GM23248 (cell line): ENCODE results near the gene PDSS2. TPM values are rescaled to one million over a fixed set of nuclear protein-coding genes. Genes with fewer than 3 reads are reported as not detected.

Experiments used
- DNase-seq: peaks from one replicate; pipeline ENCODE4 v3.0.0-alpha.2; 2015
- H2AFZ ChIP-seq: fragments of 200-600 bp; sonication (generic); 2 replicates; pipeline ENCODE4 v1.6.1; 2016; ENCODE audit warnings: antibody characterized with exemption
- H3F3A ChIP-seq: fragments of 200-600 bp; sonication (generic); 2 replicates; pipeline ENCODE4 v1.6.1; 2016; ENCODE audit warnings: mild to moderate bottlenecking, antibody characterized with exemption, mixed run types; ENCODE audit not compliant: insufficient read depth
- H3K27ac ChIP-seq: fragments of 200-600 bp; sonication (generic); 2 replicates; pipeline ENCODE4 v1.5.1; 2016; ENCODE audit warnings: mild to moderate bottlenecking
- H3K27me3 ChIP-seq: fragments of 200-600 bp; sonication (generic); replicated peaks from 2 replicates; pipeline ENCODE4 v1.6.1; 2016; ENCODE audit warnings: mild to moderate bottlenecking; ENCODE audit not compliant: insufficient read depth
- H3K36me3 ChIP-seq: fragments of 200-600 bp; sonication (generic); 2 replicates; pipeline ENCODE4 v1.6.1; 2016; ENCODE audit warnings: low read depth, mild to moderate bottlenecking
- H3K4me1 ChIP-seq: fragments of 200-600 bp; sonication (generic); 2 replicates; pipeline ENCODE4 v1.6.1; 2016; ENCODE audit warnings: mild to moderate bottlenecking; ENCODE audit not compliant: insufficient read depth
- H3K4me2 ChIP-seq: fragments of 200-600 bp; sonication (generic); one replicate; pipeline ENCODE4 v1.6.1; 2016; ENCODE audit warnings: mild to moderate bottlenecking; ENCODE audit not compliant: unreplicated experiment
- H3K4me3 ChIP-seq: fragments of 200-600 bp; sonication (generic); 2 replicates; pipeline ENCODE4 v1.5.1; 2016; ENCODE audit warnings: mild to moderate bottlenecking
- H3K79me2 ChIP-seq: fragments of 200-600 bp; sonication (generic); 2 replicates; pipeline ENCODE4 v1.6.1; 2016; ENCODE audit warnings: mild to moderate bottlenecking; ENCODE audit not compliant: insufficient read depth
- H3K9ac ChIP-seq: fragments of 200-600 bp; sonication (generic); 2 replicates; pipeline ENCODE4 v1.6.1; 2016; ENCODE audit warnings: mild to moderate bottlenecking
- H3K9me2 ChIP-seq: fragments of 200-600 bp; sonication (generic); 2 replicates; pipeline ENCODE4 v1.6.1; 2016; ENCODE audit warnings: mixed run types, mild to moderate bottlenecking, moderate library complexity; ENCODE audit not compliant: insufficient read depth
- H3K9me3 ChIP-seq: fragments of 200-600 bp; sonication (generic); one replicate; pipeline ENCODE4 v1.6.1; 2017; ENCODE audit warnings: low read depth
- H4K20me1 ChIP-seq: fragments of 200-600 bp; sonication (generic); 2 replicates; pipeline ENCODE4 v1.6.0; 2016; ENCODE audit not compliant: insufficient read depth
- EZH2 ChIP-seq: fragments of 200-600 bp; sonication (generic); IDR thresholded peaks from 2 replicates; pipeline ENCODE4 v1.6.1; 2018; ENCODE audit warnings: antibody characterized with exemption, mild to moderate bottlenecking; ENCODE audit not compliant: insufficient read depth, poor library complexity, severe bottlenecking
- EZH2phosphoT487 ChIP-seq: fragments of 200-600 bp; sonication (generic); IDR thresholded peaks from 2 replicates; pipeline ENCODE4 v1.6.1; 2018; ENCODE audit warnings: antibody characterized with exemption, moderate library complexity, mild to moderate bottlenecking, low read depth; ENCODE audit not compliant: insufficient read depth
- WGBS, 2 experiments: methylation state at CpG; one replicate each; pipeline ENCODE4 v1.1.6; 2015 to 2017; ENCODE audit warnings: low lambda C conversion rate in 2 of 2, low coverage in 1 of 2; ENCODE audit errors: missing lambda C conversion rate in 2 of 2; 5-methylcytosine and 5-hydroxymethylcytosine counted together
- in situ Hi-C: fragments of 300-500 bp; cut with MboI; formaldehyde crosslinking; loops from 2 replicates; pipeline ENCODE4 v1.15.0; 2020
- polyA plus RNA-seq: library from polyadenylated mRNA; unstranded; fragments of >200 nt; fragmentation: Nextera tagmentation; extraction: Ambion mirVana; gene quantifications from 2 replicates; pipeline ENCODE4 v1.2.1, GENCODE V29; 2016
- total RNA-seq: library from RNA; depleted of rRNA; stranded (reverse); fragments of >200 nt; shearing (Covaris generic); gene quantifications from 2 replicates; pipeline ENCODE4 v1.2.3, GENCODE V29; 2014

PDSS2 gene
- total and polyA plus RNA-seq, 2 experiments from 2014 or later: 9.9 to 10.3 TPM

- in situ Hi-C loops: no loop called here
- no peak overlapping the region for H2AFZ ChIP-seq
- H3K27me3 ChIP-seq: no peaks in the 10 kb centered on the region
- no peaks in the 10 kb centered on the region for H3K9me2 ChIP-seq
- no peak overlapping the region for H3K4me2 ChIP-seq
- 31 to 43% methylated on average over 1 of the region's 1 CpG for WGBS, 2 experiments
- no peak overlapping the region for H3K9ac ChIP-seq
- peaks cover 10% of the 10 kb centered on the region for H3K4me1 ChIP-seq
- H3K4me3 ChIP-seq: no peak overlapping the region
- H4K20me1 ChIP-seq: no peaks in the 10 kb centered on the region
- H3K9me3 ChIP-seq: no peaks in the 10 kb centered on the region
- no peak for TF ChIP-seq EZH2phosphoT487
- no peaks in the 10 kb centered on the region for H3K36me3 ChIP-seq
- no peak overlapping the region for H3K27ac ChIP-seq
- peaks cover 65% of the 10 kb centered on the region for H3K79me2 ChIP-seq
- peaks cover 10% of the 10 kb centered on the region for H3F3A ChIP-seq
- no peak for DNase-seq
These were observed 10.6 kb downstream of the PDSS2 start for GRCh38 chr6:107448776-107449175.

- no peak overlapping the region for H2AFZ ChIP-seq
- H3F3A ChIP-seq: peaks cover 21% of the 10 kb centered on the region
- peaks cover 57% of the 10 kb centered on the region for H3K79me2 ChIP-seq
- no peaks in the 10 kb centered on the region for H3K9me3 ChIP-seq
- no peaks in the 10 kb centered on the region for H3K9me2 ChIP-seq
- no peak overlapping the region for H3K27ac ChIP-seq
- H3K4me3 ChIP-seq: no peak overlapping the region
- in situ Hi-C loops: no loop called here
- no peak for TF ChIP-seq EZH2phosphoT487
- no peaks in the 10 kb centered on the region for H3K36me3 ChIP-seq
- DNase-seq: no peak
- WGBS, 2 experiments: 97 to 100% methylated on average over 2 of the region's 2 CpGs
- no peak overlapping the region for H3K9ac ChIP-seq
- peaks cover 20% of the 10 kb centered on the region for H3K4me1 ChIP-seq
- H3K4me2 ChIP-seq: no peak overlapping the region
- H4K20me1 ChIP-seq: no peaks in the 10 kb centered on the region
- no peaks in the 10 kb centered on the region for H3K27me3 ChIP-seq
These were observed 11.6 kb downstream of the PDSS2 start for GRCh38 chr6:107447663-107448216.

DNA sequence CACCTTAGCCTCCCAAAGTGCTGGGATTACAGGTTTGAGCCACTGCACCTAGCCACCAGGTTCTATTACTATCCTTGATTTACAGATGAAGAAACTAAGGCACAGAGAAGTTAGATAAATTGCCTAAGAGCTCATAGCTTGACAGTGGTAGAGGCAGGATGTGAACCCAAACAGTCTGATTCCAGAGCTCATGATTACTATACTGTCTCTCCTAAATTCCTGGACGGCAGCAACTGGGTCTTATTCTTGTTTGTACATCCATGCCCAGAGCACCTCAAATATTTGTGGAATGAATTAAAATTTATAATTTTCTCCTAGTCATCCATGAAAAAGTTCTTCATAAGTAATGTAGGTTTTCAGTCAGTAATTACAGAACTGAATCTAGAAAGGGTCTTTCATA is 15.1 kb downstream of the PDSS2 start:
- Histone ChIP-seq H3K9me2 (no peaks in the 10 kb centered on the region), H2AFZ (peak overlapping the region; percentile 45), H3K9me3 (no peaks in the 10 kb centered on the region), H3K4me2 (peak overlapping the region; percentile 33), H3K9ac (no peak overlapping the region), H4K20me1 (no peaks in the 10 kb centered on the region), H3K4me1 (peaks cover 29% of the 10 kb centered on the region), H3F3A (peaks cover 25% of the 10 kb centered on the region), H3K27ac (peak overlapping the region; percentile 56), H3K36me3 (no peaks in the 10 kb centered on the region), H3K27me3 (no peaks in the 10 kb centered on the region), H3K4me3 (peak overlapping the region; percentile 34; the same call in 1 of the 2 replicates), H3K79me2 (peaks cover 65% of the 10 kb centered on the region)
- in situ Hi-C loops: no loop called here
- WGBS, 2 experiments: 83 to 89% methylated on average over 1 of the region's 1 CpG
- no peak for TF ChIP-seq EZH2
- no peak for TF ChIP-seq EZH2phosphoT487
- no peak for DNase-seq

DNA sequence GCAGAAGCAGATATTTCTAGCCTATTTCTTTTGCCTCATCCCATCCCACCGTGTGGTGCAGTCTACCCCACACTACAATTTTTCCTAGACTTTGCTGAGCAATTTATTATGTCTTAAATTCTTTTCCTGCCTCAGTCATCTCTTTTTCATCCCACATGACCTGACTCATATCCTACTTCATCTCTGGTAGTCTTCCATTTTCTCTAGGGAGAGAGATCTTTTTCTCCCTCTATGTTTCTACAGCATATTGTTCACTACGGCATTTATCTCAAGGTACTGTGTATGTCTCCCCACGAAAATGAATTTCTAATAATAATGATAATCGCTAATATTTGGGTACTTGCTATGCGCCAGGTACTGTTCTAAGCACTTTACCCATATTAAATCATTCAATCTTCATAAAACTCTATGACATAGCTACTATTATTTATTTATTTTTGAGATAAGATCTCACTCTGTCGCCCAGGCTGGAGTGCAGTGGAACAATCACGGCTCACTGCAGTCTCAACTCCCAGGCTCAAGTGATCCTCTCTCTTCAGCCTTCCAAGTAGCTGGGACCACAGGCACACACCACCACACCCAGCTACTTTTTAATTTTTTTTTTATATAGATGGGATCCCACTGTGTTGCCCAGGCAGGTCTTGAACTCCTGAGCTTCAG is 15.6 kb downstream of the PDSS2 start:
- Histone ChIP-seq H3K36me3 (no peaks in the 10 kb centered on the region), H3F3A (peaks cover 25% of the 10 kb centered on the region), H3K9ac (no peak overlapping the region), H3K27me3 (no peaks in the 10 kb centered on the region), H3K79me2 (peaks cover 68% of the 10 kb centered on the region), H2AFZ (peak overlapping the region; percentile 45), H3K9me2 (no peaks in the 10 kb centered on the region), H4K20me1 (no peaks in the 10 kb centered on the region), H3K4me2 (peak overlapping the region; percentile 33), H3K4me1 (peaks cover 29% of the 10 kb centered on the region), H3K27ac (peak overlapping the region; percentile 56), H3K4me3 (peak overlapping the region; percentile 34; the same call in 1 of the 2 replicates), H3K9me3 (no peaks in the 10 kb centered on the region)
- TF ChIP-seq EZH2 (no peak), EZH2phosphoT487 (no peak)
- in situ Hi-C loops: no loop called here
- WGBS, 2 experiments: 47 to 58% methylated on average over 7 of the region's 7 CpGs
- DNase-seq: peak; percentile 56
